Adipocyte (in vitro differentiated cells): ENCODE data around the gene LIG1.
A peak's percentile ranks its signal among the peaks of the same experiment; 100 is the strongest.

ENCODE experiments used
- DNase-seq: peaks from one replicate; pipeline ENCODE4 v3.0.0-alpha.2; 2015; ENCODE audit warnings: low read depth
- H3K27me3 ChIP-seq: replicated peaks from 2 replicates; pipeline ENCODE4 v1.7.0; 2013; ENCODE audit warnings: mild to moderate bottlenecking, low read length, moderate library complexity; ENCODE audit not compliant: control insufficient read depth, insufficient read depth
- H3K36me3 ChIP-seq: 2 replicates; pipeline ENCODE4 v1.7.0; 2013; ENCODE audit warnings: low read length, mild to moderate bottlenecking, moderate library complexity; ENCODE audit not compliant: control insufficient read depth, insufficient read depth, severe bottlenecking
- H3K4me1 ChIP-seq: 2 replicates; pipeline ENCODE4 v1.7.0; 2013; ENCODE audit warnings: mild to moderate bottlenecking, low read length, moderate library complexity; ENCODE audit not compliant: control insufficient read depth, insufficient read depth
- H3K4me3 ChIP-seq: 2 replicates; pipeline ENCODE4 v1.7.0; 2013; ENCODE audit warnings: mild to moderate bottlenecking, low read length, moderate library complexity
- H3K9ac ChIP-seq: 2 replicates; pipeline ENCODE4 v1.7.0; 2013; ENCODE audit warnings: mild to moderate bottlenecking, low read length, moderate library complexity
- H3K9me3 ChIP-seq: 2 replicates; pipeline ENCODE4 v1.7.0; 2013; ENCODE audit warnings: mild to moderate bottlenecking, low read length, moderate library complexity; ENCODE audit not compliant: control insufficient read depth

The LIG1 gene

DNA sequence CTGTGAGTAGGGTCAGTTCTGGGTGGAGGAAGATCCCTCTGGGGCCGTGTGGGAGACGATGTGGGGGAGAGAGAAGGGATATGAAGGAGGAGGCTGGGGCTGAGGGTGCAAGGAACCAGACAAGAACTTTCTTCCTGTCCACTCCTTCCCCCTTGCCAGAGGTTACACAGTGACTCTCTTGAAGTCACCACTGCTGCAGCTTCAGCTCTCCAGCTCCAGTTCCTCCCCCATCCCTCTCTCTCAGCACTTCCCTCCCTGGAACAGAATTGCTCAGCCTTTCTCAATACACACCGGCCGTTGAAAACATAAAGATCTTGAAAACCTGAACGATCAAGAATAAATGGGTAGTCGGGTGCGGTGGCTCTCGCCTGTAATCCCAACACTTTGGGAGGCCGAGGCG is 5.4 kb upstream of the LIG1 start:
- DNase-seq: no peak
- Histone ChIP-seq H3K36me3 (peaks cover 7% of the 10 kb centered on the region), H3K9me3 (no peaks in the 10 kb centered on the region), H3K4me1 (peaks cover 7% of the 10 kb centered on the region), H3K9ac (no peak overlapping the region), H3K4me3 (no peak overlapping the region), H3K27me3 (no peaks in the 10 kb centered on the region)

DNA sequence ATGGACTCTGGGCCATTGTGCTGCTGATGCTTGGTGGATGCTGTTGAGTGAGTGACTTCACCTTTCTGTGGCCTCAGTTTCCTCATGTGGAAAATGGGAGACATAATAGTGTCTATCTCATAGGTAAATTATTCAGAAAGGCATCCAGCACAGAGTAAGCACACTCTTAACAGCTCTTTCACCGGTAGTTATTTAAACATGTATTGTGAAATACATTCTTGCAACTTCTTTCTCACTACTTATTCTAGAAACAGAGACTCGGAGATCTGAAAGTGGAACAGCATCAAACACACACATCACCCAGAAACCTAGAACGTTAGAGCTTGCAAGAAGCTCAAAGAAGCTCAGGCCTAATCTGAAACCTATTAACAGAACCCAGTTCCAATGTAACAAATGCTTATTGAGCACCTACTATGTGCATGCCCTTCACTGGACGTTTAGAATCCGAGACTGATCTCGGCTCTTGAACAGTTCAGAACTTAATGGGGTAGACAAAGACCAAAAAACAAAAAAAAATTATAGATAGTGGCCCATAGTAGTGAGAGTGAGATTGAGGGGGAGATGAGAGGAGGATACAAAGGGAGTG is 4.4 kb upstream of the LIG1 start:
- no peaks in the 10 kb centered on the region for H3K27me3 ChIP-seq
- H3K4me1 ChIP-seq: peaks cover 7% of the 10 kb centered on the region
- no peak overlapping the region for H3K9ac ChIP-seq
- peaks cover 7% of the 10 kb centered on the region for H3K36me3 ChIP-seq
- DNase-seq: no peak
- H3K4me3 ChIP-seq: no peak overlapping the region
- no peaks in the 10 kb centered on the region for H3K9me3 ChIP-seq

DNA sequence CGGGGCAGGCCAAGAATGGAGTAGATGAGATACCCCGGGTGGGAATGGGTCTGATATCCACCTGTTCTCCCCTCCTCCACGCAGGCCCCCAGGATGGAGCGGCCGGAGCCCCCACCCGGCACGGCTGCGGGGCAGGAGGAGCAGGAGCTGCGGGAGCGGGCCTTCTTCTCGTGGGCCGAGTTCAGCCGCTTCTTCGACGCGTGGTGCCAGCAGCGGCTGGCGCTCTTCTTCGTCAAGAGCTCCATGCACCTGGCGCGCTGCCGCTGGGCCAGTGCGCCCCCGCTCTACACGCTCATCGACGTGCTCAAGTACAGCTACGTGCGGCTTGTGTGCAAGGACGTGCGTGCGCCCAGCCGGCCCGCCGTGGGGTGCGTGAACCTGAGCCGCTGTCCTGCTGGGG is 1.6 kb upstream of the LIG1 start:
- Histone ChIP-seq H3K27me3 (no peaks in the 10 kb centered on the region), H3K36me3 (peaks cover 7% of the 10 kb centered on the region), H3K4me1 (peaks cover 7% of the 10 kb centered on the region), H3K9ac (no peak overlapping the region), H3K9me3 (no peaks in the 10 kb centered on the region), H3K4me3 (peak overlapping the region; percentile 86)
- DNase-seq: no peak

DNA sequence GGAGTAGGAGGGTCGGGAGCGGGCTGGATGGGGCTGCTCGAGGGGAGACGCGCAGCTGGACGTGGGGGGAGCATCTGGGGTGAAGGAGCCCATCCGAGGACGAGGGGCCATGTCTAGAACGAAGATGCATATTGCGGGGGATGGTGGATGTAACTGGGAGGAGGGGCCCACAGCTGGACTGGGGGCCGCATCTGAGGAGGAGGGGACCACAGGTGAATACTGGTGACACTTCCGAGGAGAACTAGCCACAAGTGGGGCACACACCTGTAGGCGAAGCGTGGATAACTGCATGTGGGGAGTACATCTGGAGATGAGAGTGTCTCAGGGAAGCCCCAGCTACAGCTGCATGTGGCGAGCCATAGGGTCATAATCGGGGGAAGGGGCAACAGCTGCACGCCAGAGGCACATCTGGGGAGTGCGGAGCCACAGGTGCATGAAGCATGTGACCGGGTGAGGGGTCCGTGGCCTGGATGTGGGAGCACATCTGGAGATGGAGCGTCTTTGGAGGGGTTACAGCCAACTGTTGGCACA is 738 bp upstream of the LIG1 start:
- H3K9ac ChIP-seq: peak overlapping the region; percentile 95
- no peaks in the 10 kb centered on the region for H3K27me3 ChIP-seq
- H3K36me3 ChIP-seq: peaks cover 7% of the 10 kb centered on the region
- no peak for DNase-seq
- peak overlapping the region; percentile 86 for H3K4me3 ChIP-seq
- peaks cover 7% of the 10 kb centered on the region for H3K4me1 ChIP-seq
- H3K9me3 ChIP-seq: no peaks in the 10 kb centered on the region

DNA sequence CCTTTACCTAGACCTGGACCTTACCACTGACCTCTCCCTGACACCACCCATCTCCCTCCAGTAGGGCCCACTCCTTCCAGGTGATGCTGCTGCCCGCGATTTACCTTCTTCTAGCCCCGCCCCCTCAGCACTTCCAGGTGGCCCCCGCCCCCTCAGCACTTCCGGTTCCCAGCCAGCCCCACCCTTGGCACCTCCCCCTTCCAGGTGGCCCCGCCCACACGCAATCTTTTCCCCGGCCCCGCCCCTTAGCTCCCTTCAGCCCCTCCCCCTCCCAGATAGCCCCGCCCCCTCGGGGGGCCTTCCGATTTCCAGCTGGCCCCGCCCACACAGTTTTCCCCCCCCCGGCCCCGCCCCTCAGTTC is 586 bp downstream of the LIG1 start:
- peak overlapping the region; percentile 86 for H3K4me3 ChIP-seq
- DNase-seq: peak; percentile 79
- H3K9ac ChIP-seq: no peak overlapping the region
- no peaks in the 10 kb centered on the region for H3K9me3 ChIP-seq
- no peaks in the 10 kb centered on the region for H3K27me3 ChIP-seq
- H3K4me1 ChIP-seq: peaks cover 13% of the 10 kb centered on the region
- H3K36me3 ChIP-seq: peaks cover 7% of the 10 kb centered on the region

DNA sequence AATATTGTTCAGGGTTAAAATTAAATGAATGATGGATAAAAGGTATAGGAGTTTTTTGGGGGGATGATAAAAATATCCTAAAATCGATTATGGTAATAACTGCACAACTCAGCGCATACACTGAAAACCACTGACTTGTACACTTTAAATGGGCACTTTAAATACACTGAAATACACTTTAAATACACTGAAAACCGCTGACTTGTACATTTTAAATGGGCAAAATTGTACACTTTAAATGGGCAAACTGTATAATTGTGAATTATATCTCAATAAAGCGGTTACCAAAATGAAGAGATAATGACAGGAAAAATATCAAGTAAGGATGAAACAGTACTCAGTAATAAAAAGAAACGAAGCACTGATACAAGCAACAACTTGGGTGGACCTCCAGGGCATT is 1.5 kb downstream of the LIG1 start:
- Histone ChIP-seq H3K36me3 (no peaks in the 10 kb centered on the region), H3K4me1 (peaks cover 13% of the 10 kb centered on the region), H3K9me3 (no peaks in the 10 kb centered on the region), H3K4me3 (no peak overlapping the region), H3K9ac (no peak overlapping the region), H3K27me3 (no peaks in the 10 kb centered on the region)
- DNase-seq: no peak

DNA sequence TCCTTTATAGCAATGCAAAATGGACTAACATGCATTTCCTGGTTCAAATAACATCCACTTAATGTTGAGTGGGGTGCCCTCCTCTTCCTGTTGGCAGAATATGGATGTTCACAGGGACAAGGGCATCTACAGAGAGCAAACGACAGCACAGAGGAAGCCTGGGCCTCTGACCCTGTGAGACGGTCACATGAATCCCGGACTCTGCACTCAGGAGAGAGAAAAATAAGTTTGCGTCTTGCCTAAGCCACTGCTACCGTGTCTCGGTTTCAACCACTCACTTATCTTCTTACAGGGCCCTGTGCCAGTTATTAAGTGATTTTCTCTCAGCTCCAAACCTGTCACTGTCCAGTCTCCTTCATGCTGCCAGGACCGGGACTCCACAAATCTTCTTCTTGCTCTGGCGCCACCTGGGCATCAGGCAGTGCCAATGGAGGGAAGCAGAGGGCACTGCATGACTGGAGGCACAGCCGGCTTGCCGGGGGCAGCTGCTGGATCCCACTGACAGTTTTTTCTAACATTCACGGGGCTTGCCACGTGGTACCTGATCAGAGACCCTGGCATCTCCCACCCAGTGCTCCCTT is 11.8 kb downstream of the LIG1 start:
- Histone ChIP-seq H3K27me3 (no peaks in the 10 kb centered on the region), H3K4me3 (no peak overlapping the region), H3K9ac (no peak overlapping the region), H3K4me1 (no peaks in the 10 kb centered on the region), H3K9me3 (no peaks in the 10 kb centered on the region), H3K36me3 (no peaks in the 10 kb centered on the region)
- no peak for DNase-seq

DNA sequence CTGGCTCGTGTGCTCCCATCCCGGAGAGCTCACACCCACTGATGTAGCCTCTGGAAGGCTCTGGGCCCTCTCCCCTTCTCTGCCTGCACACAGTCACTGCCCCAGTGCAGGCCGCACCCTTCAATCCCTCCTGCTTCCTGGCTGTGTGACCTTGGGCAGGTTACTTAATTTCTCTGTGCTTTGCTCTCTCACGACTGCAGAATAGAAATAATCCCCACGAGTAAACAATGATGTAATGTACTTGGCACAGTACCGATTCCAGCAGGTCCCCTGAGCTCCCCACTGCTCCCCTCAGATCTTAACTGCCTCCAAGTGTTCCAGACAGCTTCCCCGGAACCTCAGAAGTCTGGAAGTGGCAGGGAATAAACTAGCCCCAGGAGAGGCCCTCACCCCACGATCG is 16.1 kb downstream of the LIG1 start:
- Histone ChIP-seq H3K9me3 (no peaks in the 10 kb centered on the region), H3K27me3 (no peaks in the 10 kb centered on the region), H3K9ac (no peak overlapping the region), H3K36me3 (no peaks in the 10 kb centered on the region), H3K4me3 (no peak overlapping the region), H3K4me1 (no peaks in the 10 kb centered on the region)
- no peak for DNase-seq

DNA sequence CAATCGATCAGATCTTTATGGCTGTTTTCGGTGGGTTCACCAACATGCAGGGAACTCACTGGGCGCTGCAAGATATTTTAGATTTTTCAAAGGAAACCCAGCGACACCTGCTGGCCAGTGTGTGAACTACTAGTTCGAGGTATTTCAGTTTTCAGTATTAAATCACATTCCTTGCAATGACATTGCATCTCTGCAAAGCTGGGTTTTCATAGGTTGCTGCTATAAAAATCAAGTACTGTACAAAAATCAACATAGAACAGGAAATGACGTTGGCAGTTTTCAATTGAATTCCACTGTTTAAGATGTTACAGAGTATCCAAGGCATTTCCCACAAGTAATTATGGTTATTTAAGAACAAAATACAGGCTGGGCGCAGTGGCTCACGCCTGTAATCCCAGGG is 17.6 kb downstream of the LIG1 start:
- Histone ChIP-seq H3K4me3 (no peak overlapping the region), H3K4me1 (no peaks in the 10 kb centered on the region), H3K9me3 (no peaks in the 10 kb centered on the region), H3K27me3 (no peaks in the 10 kb centered on the region), H3K9ac (no peak overlapping the region), H3K36me3 (no peaks in the 10 kb centered on the region)
- DNase-seq: peak; percentile 86

DNA sequence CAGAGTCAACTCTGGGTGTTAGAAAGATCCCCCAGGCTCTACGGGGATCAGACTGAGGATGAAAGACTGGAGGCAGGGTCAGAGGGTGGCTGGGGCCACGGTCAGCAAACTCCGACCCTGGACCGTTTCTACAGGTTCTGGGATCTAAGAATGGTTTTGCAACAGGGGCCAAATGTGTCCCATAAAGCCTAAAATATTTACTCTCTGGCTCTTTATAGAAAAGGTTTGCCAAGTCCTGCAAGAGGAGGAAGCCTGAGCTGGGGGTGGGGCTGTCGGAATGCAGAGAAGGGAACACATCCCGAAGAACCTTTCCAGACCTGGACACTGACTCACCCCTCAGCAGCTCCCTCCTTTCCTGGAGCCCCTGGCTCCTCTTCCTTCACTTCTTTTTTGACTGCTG is 20.7 kb downstream of the LIG1 start:
- Histone ChIP-seq H3K27me3 (no peaks in the 10 kb centered on the region), H3K9ac (no peak overlapping the region), H3K4me1 (no peaks in the 10 kb centered on the region), H3K9me3 (no peaks in the 10 kb centered on the region), H3K36me3 (no peaks in the 10 kb centered on the region), H3K4me3 (no peak overlapping the region)
- DNase-seq: no peak

DNA sequence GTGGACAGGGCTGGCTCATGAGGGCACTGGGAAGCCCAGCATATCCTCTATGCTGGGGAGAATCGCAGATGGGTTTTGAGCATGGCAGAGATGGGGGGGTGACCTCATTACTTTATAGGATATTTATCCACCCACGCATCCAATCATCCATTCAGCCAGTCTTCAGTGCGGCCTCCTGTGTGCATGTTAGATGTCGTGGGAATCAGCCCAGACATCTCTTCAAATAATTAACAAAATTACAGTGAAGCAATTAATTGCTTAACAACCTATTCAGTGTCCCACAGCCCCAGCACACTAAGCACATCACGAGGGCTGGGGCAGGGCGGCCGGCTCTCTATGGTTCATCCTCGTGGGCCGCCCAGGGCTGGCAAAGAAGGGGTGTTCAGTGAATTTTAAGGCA is 21.6 kb downstream of the LIG1 start:
- Histone ChIP-seq H3K9ac (no peak overlapping the region), H3K27me3 (no peaks in the 10 kb centered on the region), H3K4me3 (no peak overlapping the region), H3K4me1 (no peaks in the 10 kb centered on the region), H3K36me3 (no peaks in the 10 kb centered on the region), H3K9me3 (no peaks in the 10 kb centered on the region)
- no peak for DNase-seq
